AG04450 (cell line): ENCODE results near the gene LGI4. TPM values are rescaled to one million over a fixed set of nuclear protein-coding genes. Genes with fewer than 3 reads are reported as not detected.

ENCODE experiments used
- CTCF ChIA-PET: fragments of 300-600, 350-600 bp; formaldehyde crosslinking; extraction: SDS; loops from one replicate; lab custom pipeline; 2022; ENCODE audit warnings: antibody characterized with exemption, inconsistent platforms; lab: Charles Lee
- POLR2A ChIA-PET: fragments of 350-600 bp; formaldehyde crosslinking; extraction: SDS; loops from one replicate; lab custom pipeline; 2021; ENCODE audit warnings: antibody characterized with exemption, inconsistent platforms; lab: Yijun Ruan, JAX
- DNase-seq: peaks from one replicate; pipeline ENCODE4 v3.0.0-alpha.2; 2011; ENCODE audit warnings: low read depth, low spot score
- H3K27ac ChIP-seq: one replicate; pipeline ENCODE4 v1.5.1; 2012; ENCODE audit warnings: low read depth, low read length, control low read depth
- H3K27me3 ChIP-seq: one replicate; pipeline ENCODE4 v1.6.0; 2012; ENCODE audit warnings: low read length; ENCODE audit not compliant: control insufficient read depth, insufficient read depth
- H3K4me3 ChIP-seq: 2 replicates; pipeline ENCODE4 v1.5.1; 2011; ENCODE audit warnings: mild to moderate bottlenecking, low read depth, low read length, control low read depth
- H3K9me3 ChIP-seq: 2 replicates; pipeline ENCODE4 v1.5.1; 2012; ENCODE audit warnings: low read length; ENCODE audit not compliant: control insufficient read depth, insufficient read depth
- polyA plus RNA-seq: library from polyadenylated mRNA; depleted of rRNA; stranded (reverse); fragments of >200 nt; gene quantifications from 2 replicates; pipeline ENCODE4 v1.2.3, GENCODE V29; 2011
- TF ChIP-seq, protein P1 (sequence below): IDR thresholded peaks from 2 replicates; pipeline ENCODE4 v1.5.1; 2011; ENCODE audit warnings: low read depth, low read length, control low read depth, inconsistent platforms

Gene LGI4
- polyA plus RNA-seq, 1 experiment = 0.07 TPM

DNA sequence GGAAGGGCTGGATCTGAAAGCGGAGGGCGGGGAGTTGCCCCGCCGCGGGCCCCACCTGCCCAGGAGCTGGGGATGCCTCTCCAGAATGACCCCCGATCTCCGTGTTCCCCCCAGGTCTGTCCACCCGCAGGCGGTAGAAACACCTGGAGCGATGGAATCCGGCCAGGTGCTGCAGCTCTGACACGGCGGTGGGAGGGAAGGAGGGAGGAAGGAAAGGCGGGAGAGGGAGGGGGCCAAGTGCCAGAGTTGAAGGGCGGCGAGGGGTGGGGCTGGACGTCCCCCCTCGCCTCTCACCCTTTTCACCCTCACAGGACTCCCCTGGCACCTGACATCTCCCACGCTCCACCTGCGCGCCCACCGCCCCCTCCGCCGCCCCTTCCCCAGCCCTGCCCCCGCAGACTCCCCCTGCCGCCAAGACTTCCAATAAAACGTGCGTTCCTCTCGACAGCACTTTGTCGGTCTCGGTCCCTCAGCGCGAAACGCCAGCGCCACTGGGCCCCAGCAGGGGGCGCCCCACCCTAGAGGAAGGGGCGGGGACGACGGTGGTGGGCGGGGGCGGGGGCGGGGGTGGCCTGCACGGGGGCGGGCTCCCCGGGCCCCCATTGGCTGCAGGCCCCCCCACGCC lies 7.9 kb upstream of the LGI4 start:
- no peaks in the 10 kb centered on the region for H3K9me3 ChIP-seq
- no peak overlapping the region for H3K4me3 ChIP-seq
- POLR2A ChIA-PET = no interaction called here
- no peak overlapping the region for H3K27ac ChIP-seq
- no peak for DNase-seq
- CTCF ChIA-PET = interaction anchor here (0.6 to 3.5 kb wide), 16 partner anchors 7 to 121 kb away, joined by 3 to 83 read pairs (median 6); partner anchors contain the start of genes FXYD3, FXYD5 and LGI4
- H3K27me3 ChIP-seq = peaks cover 25% of the 10 kb centered on the region
- TF ChIP-seq, protein P1, sequence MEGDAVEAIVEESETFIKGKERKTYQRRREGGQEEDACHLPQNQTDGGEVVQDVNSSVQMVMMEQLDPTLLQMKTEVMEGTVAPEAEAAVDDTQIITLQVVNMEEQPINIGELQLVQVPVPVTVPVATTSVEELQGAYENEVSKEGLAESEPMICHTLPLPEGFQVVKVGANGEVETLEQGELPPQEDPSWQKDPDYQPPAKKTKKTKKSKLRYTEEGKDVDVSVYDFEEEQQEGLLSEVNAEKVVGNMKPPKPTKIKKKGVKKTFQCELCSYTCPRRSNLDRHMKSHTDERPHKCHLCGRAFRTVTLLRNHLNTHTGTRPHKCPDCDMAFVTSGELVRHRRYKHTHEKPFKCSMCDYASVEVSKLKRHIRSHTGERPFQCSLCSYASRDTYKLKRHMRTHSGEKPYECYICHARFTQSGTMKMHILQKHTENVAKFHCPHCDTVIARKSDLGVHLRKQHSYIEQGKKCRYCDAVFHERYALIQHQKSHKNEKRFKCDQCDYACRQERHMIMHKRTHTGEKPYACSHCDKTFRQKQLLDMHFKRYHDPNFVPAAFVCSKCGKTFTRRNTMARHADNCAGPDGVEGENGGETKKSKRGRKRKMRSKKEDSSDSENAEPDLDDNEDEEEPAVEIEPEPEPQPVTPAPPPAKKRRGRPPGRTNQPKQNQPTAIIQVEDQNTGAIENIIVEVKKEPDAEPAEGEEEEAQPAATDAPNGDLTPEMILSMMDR = peak; percentile 42; the same call in 1 of the 2 replicates

DNA sequence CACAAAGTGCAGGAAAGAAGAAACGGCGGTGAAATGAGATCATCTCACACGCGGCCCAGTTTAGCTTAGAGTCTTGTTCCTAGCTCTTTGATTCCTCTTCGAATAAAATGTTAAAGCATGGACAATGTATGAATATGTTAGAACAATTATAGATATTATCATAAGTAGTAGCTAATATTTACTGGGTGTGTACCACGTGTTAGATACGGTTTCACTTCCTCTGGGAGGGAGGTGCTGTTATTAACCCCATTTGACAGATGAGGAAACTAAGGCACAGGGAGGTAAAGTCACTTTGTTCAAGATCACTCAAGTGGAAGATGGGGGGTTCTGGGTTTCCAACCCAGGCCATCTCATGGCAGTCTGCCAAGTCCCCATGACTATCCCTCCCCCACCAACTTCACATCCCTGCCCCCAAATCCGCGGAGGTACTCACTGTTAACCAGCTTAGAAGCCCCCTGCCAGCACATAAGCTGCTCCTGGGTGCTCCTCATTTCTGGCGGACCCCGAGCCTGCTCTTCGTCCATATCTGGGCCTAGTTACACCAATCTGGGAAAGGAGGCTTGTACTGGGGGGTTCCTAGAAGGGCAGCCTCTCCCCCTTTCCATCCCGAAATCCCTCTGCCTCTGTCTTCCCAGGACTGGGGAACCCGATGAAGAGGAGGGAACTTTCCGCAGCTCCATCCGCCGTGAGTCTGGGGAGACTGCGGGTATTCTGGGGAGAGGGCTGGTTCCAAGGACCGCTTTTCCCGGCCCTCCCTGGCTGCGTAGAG lies 7.2 kb upstream of the LGI4 start:
- ChIA-PET CTCF (interaction anchor here (0.6 to 3.5 kb wide), 22 partner anchors 10 to 171 kb away, joined by 3 to 83 read pairs (median 6); partner anchors contain the start of genes FXYD3 and FXYD5), POLR2A (interaction anchor here (1.7 kb wide), 1 partner anchor 76 kb away, joined by 4 read pairs; no protein-coding TSS in a partner anchor)
- no peak for DNase-seq

DNA sequence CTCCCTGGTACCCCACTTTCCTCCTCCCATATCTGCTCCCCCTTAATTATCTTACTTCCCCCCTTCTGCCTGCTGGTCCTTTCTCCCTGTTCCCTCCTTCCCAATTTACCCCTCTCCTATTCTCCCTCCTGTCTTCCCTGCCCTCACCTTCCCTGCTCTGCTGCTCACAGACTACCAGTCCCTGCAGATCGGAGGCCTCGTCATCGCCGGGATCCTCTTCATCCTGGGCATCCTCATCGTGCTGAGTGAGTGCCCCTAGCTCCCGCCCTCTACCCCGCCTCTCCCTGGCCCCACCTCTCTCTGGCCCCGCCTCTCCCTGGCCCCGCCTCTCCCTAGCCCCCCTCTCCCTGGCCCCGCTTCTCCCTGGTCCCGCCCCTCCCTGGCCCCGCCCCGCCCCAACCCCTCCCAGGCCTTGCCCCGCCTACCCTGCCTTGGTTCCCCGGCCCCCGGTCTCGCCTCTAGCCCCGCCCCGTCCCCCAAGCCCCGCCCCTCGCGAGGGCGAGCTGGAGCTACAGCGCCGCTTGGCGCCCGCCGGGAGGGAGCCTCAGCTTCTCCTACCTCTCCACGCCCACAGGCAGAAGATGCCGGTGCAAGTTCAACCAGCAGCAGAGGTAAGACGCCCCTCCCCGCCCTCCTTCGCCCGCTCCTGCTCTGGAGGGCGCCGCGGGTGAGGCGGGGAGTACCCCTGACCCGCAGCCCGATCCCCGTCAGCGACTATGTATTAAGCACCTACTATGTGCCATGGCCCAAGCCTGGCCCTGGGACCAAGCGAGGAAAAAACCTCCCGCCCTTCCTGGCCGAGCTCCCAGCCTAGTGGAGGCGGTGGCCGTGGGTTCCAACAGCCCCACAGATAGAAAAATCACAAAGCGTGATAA lies 6.3 kb upstream of the LGI4 start:
- Histone ChIP-seq H3K27me3 (peaks cover 25% of the 10 kb centered on the region), H3K9me3 (no peaks in the 10 kb centered on the region), H3K4me3 (peak overlapping the region; percentile 29; the same call in 1 of the 2 replicates), H3K27ac (no peak overlapping the region)
- peak; percentile 78 for DNase-seq
- ChIA-PET POLR2A (interaction anchor here (0.7 to 1.7 kb wide), 2 partner anchors 13 to 75 kb away, joined by 3 to 4 read pairs; partner anchors contain the start of gene FXYD5), CTCF (interaction anchor here (0.6 to 3.5 kb wide), 23 partner anchors 11 to 551 kb away, joined by 3 to 83 read pairs (median 5); partner anchors contain the start of genes FXYD3 and FXYD5)
- TF ChIP-seq, protein P1 = peak; percentile 45

More for the DNA sequence above, 7.2 kb upstream of the LGI4 start:
- Histone ChIP-seq H3K27ac (no peak overlapping the region), H3K27me3 (peaks cover 25% of the 10 kb centered on the region), H3K9me3 (no peaks in the 10 kb centered on the region), H3K4me3 (no peak overlapping the region)
- TF ChIP-seq, protein P1 = no peak

DNA sequence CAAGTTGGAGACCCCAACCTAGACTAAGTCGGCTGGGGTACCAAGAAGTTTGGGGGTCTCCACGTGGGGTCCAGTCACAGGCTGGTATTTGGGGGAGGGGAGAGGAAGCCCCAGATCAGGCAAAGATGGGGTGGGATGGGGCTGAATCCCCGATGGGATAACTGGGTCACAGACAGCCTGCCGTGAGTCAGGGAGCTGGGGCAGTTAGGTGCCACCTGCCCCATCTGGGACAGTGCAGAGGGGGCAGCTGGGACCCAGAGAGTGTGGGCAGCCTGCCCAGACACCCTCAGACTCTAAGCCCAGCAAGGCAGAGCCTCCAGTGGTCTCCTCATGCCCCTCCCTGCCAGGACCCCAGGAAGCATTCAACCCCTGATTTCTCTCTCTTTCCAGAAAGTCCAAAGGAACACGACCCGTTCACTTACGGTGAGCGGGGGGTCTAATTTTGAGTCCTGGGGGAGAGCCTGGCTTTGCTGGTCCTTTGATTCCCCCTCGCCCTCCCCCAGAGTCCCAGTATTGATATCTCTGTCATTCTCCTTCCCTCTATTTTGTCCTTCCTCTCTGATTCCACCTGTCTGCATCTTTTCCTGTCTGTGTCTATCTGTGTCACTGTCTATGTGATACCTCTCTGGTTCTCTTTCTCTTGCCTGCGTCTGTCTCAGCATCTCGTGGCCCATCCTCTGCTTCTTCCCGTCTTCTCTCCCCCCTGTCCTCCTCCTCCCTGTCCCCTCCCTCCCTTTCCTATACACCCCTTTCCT lies 5.5 kb upstream of the LGI4 start:
- Histone ChIP-seq H3K27ac (no peak overlapping the region), H3K9me3 (no peaks in the 10 kb centered on the region), H3K4me3 (no peak overlapping the region), H3K27me3 (peaks cover 25% of the 10 kb centered on the region)
- DNase-seq = no peak
- CTCF ChIA-PET = interaction anchor here (0.6 to 3.5 kb wide), 16 partner anchors 12 to 552 kb away, joined by 3 to 83 read pairs (median 6); partner anchors contain the start of gene FXYD5
- TF ChIP-seq, protein P1 = no peak
- POLR2A ChIA-PET = interaction anchor here (0.7 to 1.7 kb wide), 2 partner anchors 14 to 74 kb away, joined by 3 to 4 read pairs; partner anchors contain the start of gene FXYD5
